Loucy (cell line): ENCODE measurements around the gene TYW3.

ENCODE experiments used
- CTCF ChIP-seq: fragments of 200-600 bp; sonication (generic); conservative IDR thresholded peaks from 2 replicates; pipeline ENCODE4 v1.5.1; 2014; ENCODE audit warnings: mild to moderate bottlenecking, antibody characterized with exemption, low read length
- EZH2phosphoT487 ChIP-seq: fragments of 200-600 bp; IDR thresholded peaks from 2 replicates; pipeline ENCODE4 v1.6.1; 2018; ENCODE audit warnings: antibody characterized with exemption, mild to moderate bottlenecking, moderate library complexity, borderline replicate concordance

GRCh38 chr1:74811436-74812179 lies 78.7 kb downstream of the TYW3 start:
- TF ChIP-seq CTCF (no peak), EZH2phosphoT487 (no peak)
